Coronary artery (tissue), 2 donors: ENCODE measurements around the gene ATXN2.

Source experiments
- DNase-seq: peaks from one replicate; pipeline ENCODE4 v3.0.0-alpha.2; 2017; ENCODE audit warnings: low spot score
- H3K27ac ChIP-seq, 2 donors: fragments of 200-600 bp; sonication (generic); one replicate each; pipeline ENCODE4 v1.5.1; 2016 to 2019
- H3K4me3 ChIP-seq: fragments of 200-600 bp; sonication (generic); 2 replicates; pipeline ENCODE4 v1.5.1; 2016; ENCODE audit warnings: mild to moderate bottlenecking, moderate library complexity
- CTCF ChIP-seq: fragments of 200-600 bp; sonication (generic); IDR thresholded peaks from one replicate; pipeline ENCODE4 v1.5.1; 2019; ENCODE audit warnings: antibody characterized with exemption

Gene ATXN2

GRCh38 chr12:111598637-111599452 lies at the start of gene ATXN2:
Gene ATXN2, minus strand, starts transcription at chr12:111599315. Its CDS starts 281 bp downstream, at chr12:111599034.
- TF ChIP-seq CTCF, result no peak
- DNase-seq, result peak; percentile 76
- Histone ChIP-seq H3K27ac (peak within 1 kb of the TSS; percentile 89 to 99), H3K4me3 (peak within 1 kb of the TSS; percentile 92)

- H3K4me3 ChIP-seq, result no peak overlapping the region
- H3K27ac ChIP-seq, result no peak overlapping the region
- no peak for DNase-seq
- TF ChIP-seq CTCF, result no peak
Observed at GRCh38 chr12:111645433-111645832, 46.3 kb upstream of the ATXN2 start.

- DNase-seq, result no peak
- H3K27ac ChIP-seq, result peak overlapping the region; percentile 46 to 86
- H3K4me3 ChIP-seq, result peak overlapping the region; percentile 34
- TF ChIP-seq CTCF, result no peak
Observed at GRCh38 chr12:111643427-111643826, 44.3 kb upstream of the ATXN2 start.

GRCh38 chr12:111642681-111643426 lies 43.7 kb upstream of the ATXN2 start:
- TF ChIP-seq CTCF, result no peak
- H3K27ac ChIP-seq, result peak overlapping the region; percentile 46 to 86
- no peak for DNase-seq

GRCh38 chr12:111640506-111640905 lies 41.4 kb upstream of the ATXN2 start:
- no peak for DNase-seq
- H3K4me3 ChIP-seq, result no peak overlapping the region
- H3K27ac ChIP-seq, result no peak overlapping the region
- no peak for TF ChIP-seq CTCF

More at GRCh38 chr12:111642681-111643426, 43.7 kb upstream of the ATXN2 start:
- peak overlapping the region; percentile 34 for H3K4me3 ChIP-seq

GRCh38 chr12:111638556-111638955 lies 39.4 kb upstream of the ATXN2 start:
- TF ChIP-seq CTCF, result no peak
- no peak overlapping the region for H3K27ac ChIP-seq
- DNase-seq, result no peak
- no peak overlapping the region for H3K4me3 ChIP-seq
